Kidney (tissue), 14 donors: Measurements from ENCODE around the gene CIAO3. TPM values are rescaled to one million over a fixed set of nuclear protein-coding genes. Genes with fewer than 3 reads are reported as not detected.

Experiments
- DNase-seq, 5 donors: peaks; one replicate each; pipeline ENCODE4 v3.0.0-alpha.2; 2013 to 2020
- FAIRE-seq: peaks from 2 replicates; lab custom pipeline; 2012; peaks lifted over from hg19 to GRCh38; lab: Jason Lieb, UNC
- H3K27ac ChIP-seq, 2 donors: one replicate each; pipeline ENCODE4 v1.7.0; 2013; ENCODE audit warnings: low read depth in 2 of 2, low read length in 2 of 2, inconsistent platforms in 1 of 2
- H3K27me3 ChIP-seq: one replicate; pipeline ENCODE4 v1.7.1; 2013; ENCODE audit warnings: low read length, inconsistent platforms; ENCODE audit not compliant: control insufficient read depth, insufficient read depth
- H3K36me3 ChIP-seq, 3 donors: one replicate each; pipeline versions ENCODE4 v1.7.0 to v1.7.1; 2013; ENCODE audit warnings: low read length in 3 of 3, control low read depth in 1 of 3, inconsistent platforms in 1 of 3; ENCODE audit not compliant: insufficient read depth in 3 of 3, control insufficient read depth in 2 of 3
- H3K4me1 ChIP-seq, 3 donors: one replicate each; pipeline versions ENCODE4 v1.7.0 to v1.7.1; 2013; ENCODE audit warnings: low read length in 3 of 3, inconsistent platforms in 1 of 3, low read depth in 1 of 3; ENCODE audit not compliant: control insufficient read depth in 2 of 3, insufficient read depth in 2 of 3
- H3K4me3 ChIP-seq, 3 donors: one replicate each; pipeline versions ENCODE4 v1.7.0 to v1.8.1; 2013; ENCODE audit warnings: low read length in 3 of 3, control low read depth in 1 of 3, inconsistent platforms in 1 of 3
- H3K9ac ChIP-seq, 3 donors: one replicate each; pipeline versions ENCODE4 v1.7.0 to v1.7.1; 2013; ENCODE audit warnings: low read length in 3 of 3, control low read depth in 1 of 3, inconsistent platforms in 1 of 3
- H3K9me3 ChIP-seq, 3 donors: one replicate each; pipeline versions ENCODE4 v1.7.0 to v1.7.1; 2013; ENCODE audit warnings: low read length in 3 of 3, control low read depth in 1 of 3, inconsistent platforms in 1 of 3; ENCODE audit not compliant: control insufficient read depth in 2 of 3, insufficient read depth in 1 of 3
- CTCF ChIP-seq: IDR thresholded peaks from 3 replicates; pipeline ENCODE4 v1.5.1; 2012; ENCODE audit warnings: mild to moderate bottlenecking, moderate library complexity, borderline replicate concordance; ENCODE audit not compliant: insufficient read depth; ENCODE audit errors: extremely low read depth
- intact Hi-C: fragments of 100-400 bp; cut with DNase I; formaldehyde crosslinking; loops from one replicate; pipeline ENCODE4 v1.11.1; 2022
- polyA plus RNA-seq: library from polyadenylated mRNA; stranded (reverse); fragments of 350-450 nt; fragmentation: Illumina TruSeq; extraction: RNeasy Lipid Tissue Mini Kit (QIAGEN cat#74804); gene quantifications from one replicate; pipeline ENCODE4 v1.2.3, GENCODE V29; 2014; ENCODE audit warnings: low read depth, low replicate concordance; ENCODE audit not compliant: insufficient read depth
- total RNA-seq: library from RNA; stranded (reverse); fragmentation: NEBNext Ultra II Directional; extraction: Animal tissue kit (Norgen Biotek cat#: 25700); gene quantifications from one replicate; pipeline ENCODE4 v1.2.1, GENCODE V29; 2021
- donor health status: control.
- donor health status: control.
- donor health status: control.
- donor health status: control.
- donor health status: control.
- donor health status: DM: yes; HTN: yes; CAD: no.
- donor health status: Normal renal cell carcinoma (clear cell type).

The CIAO3 gene
- total and polyA plus RNA-seq, 2 donors from 2014 or later = 36.8 to 37.7 TPM

DNA sequence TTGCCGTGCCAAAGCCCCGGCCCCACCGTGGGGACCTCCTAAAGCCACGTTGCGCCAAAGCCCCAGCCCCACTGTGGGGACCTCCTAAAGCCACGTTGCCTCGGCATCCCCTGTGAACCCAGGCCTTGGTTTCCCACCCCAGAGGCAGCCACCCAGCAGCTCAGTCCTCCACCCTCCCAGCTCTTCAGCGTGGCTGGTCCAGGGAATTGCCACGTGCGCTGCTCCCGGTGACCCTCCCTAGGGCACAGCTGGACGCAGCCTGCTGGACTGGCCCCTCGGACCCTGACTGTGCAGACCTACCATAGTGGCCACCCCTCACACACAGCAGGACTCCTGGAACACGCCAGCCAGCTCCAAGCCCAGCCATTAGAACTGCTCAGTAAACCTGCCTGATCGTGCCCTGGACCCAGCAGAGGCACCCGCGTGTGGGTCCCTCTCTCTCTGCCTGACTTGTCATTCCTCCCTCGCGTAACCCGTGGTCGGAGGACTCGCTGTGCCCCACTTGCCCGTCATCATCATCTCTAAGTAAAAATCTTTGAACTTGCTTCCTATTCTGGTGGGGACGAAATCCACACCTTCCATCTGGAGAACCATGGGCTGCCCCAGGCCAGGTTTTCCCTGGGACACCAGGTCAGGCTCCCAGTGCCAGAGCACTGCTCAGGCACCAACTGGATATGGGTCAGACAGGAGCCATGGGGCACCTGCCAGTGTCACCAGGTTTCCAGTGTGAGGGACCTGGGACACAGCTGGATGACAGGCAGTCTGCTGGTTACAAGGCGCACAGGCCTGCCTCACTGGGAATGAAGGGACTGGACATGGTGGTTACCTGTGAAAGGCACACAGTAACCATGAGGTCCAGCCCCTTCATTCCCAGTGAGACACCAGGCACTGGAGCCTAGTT lies 5.6 kb downstream of the CIAO3 start:
- Histone ChIP-seq H3K9me3 (no peaks in the 10 kb centered on the region), H3K27me3 (no peaks in the 10 kb centered on the region), H3K4me3 (no peak overlapping the region), H3K9ac (no peak overlapping the region), H3K4me1 (peaks cover 0 to 9% (median 0%) of the 10 kb centered on the region in 3 donors), H3K27ac (no peak overlapping the region), H3K36me3 (peaks cover 0 to 3% (median 0%) of the 10 kb centered on the region in 3 donors)
- TF ChIP-seq CTCF = no peak
- FAIRE-seq (no peak), DNase-seq (no peak)
- intact Hi-C loops = no loop called here

DNA sequence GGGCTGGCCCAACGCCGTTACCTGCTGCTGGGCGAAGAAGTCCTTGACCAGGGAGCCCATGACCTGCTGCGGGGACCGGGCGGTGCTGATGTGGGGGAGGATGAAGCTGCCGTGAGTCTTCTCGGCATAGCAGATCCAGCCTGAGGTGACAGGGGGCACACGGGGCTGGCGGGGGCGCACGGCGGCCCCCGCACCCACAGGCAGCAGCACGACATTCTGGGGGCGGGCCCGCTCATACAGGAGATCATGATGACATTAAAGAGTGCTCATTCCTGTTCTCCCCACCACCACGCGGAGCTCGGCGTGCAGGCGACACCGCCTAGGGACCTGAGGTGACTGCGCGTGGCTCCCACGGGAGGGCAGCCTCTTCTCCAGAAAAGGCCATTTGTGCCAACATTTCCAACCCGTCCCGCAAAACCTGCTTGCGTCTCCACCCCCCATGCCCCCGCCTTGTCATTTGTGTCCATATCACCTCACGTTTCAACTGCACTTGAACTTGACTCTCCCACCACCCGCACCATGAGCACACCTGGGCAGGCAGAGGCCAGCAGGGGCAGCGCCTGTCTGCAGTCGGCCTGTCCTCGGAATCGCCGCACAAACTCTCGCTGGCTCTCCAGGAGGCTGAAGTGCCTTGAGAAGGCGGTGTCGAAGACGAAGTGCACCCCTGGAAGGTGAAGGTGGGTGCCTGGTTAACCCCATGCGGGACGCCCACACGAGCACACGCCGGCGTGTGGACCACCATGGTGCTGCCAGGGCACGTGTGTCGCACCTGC lies 6.4 kb downstream of the CIAO3 start:
- TF ChIP-seq CTCF = no peak
- Histone ChIP-seq H3K27ac (no peak overlapping the region), H3K4me1 (peaks cover 0 to under 1% (median 0%) of the 10 kb centered on the region in 3 donors), H3K27me3 (no peaks in the 10 kb centered on the region), H3K9ac (no peak overlapping the region), H3K4me3 (no peak overlapping the region), H3K9me3 (no peaks in the 10 kb centered on the region), H3K36me3 (peaks cover 0 to 3% (median 0%) of the 10 kb centered on the region in 3 donors)
- intact Hi-C loops = no loop called here
- FAIRE-seq = no peak
- DNase-seq = no peak

- peaks cover 0 to 3% (median 0%) of the 10 kb centered on the region in 3 donors for H3K36me3 ChIP-seq
- no peak for TF ChIP-seq CTCF
Measured at GRCh38 chr16:733382-734207, 7.2 kb downstream of the CIAO3 start.

More at GRCh38 chr16:733382-734207, 7.2 kb downstream of the CIAO3 start:
- Histone ChIP-seq H3K9me3 (no peaks in the 10 kb centered on the region), H3K4me1 (peaks cover 0 to under 1% (median 0%) of the 10 kb centered on the region in 3 donors), H3K4me3 (no peak overlapping the region), H3K27ac (no peak overlapping the region), H3K9ac (no peak overlapping the region), H3K27me3 (no peaks in the 10 kb centered on the region)
- no peak for FAIRE-seq
- DNase-seq = peak in 2 of 5 donors; percentile 42 to 73
- intact Hi-C loops = no loop called here
